ENCODE results near the gene PSMA2. TPM values are rescaled to one million over a fixed set of nuclear protein-coding genes. Genes with fewer than 3 reads are reported as not detected.

The PSMA2 gene
- total RNA-seq, 1 experiment from 2014 or later: 152 TPM

GRCh38 chr7:42925630-42926029, 6.3 kb downstream of the PSMA2 start:
- no peak for DNase-seq (ENCODE audit: low read depth, low spot score)
- RAD21 ChIA-PET (ENCODE audit: low non-redundant PET in 1 of 2, low total read pairs in 2 of 2, uncharacterized antibody in 2 of 2, unreplicated experiment in 2 of 2): no interaction called here
- no peak overlapping the region for H2AFZ ChIP-seq (ENCODE audit: low read depth, low read length, poor library complexity, severe bottlenecking)
- no TSS peak for BruUV-seq (replicated peaks)
- no peaks in the 10 kb centered on the region for H3K9me3 ChIP-seq (ENCODE audit: control insufficient read depth in 1 of 2, insufficient read depth in 1 of 2, low read depth in 1 of 2, low read length in 2 of 2)
- H3K4me1 ChIP-seq (ENCODE audit: control insufficient read depth in 1 of 2, insufficient read depth in 2 of 2, low read length in 2 of 2): peaks cover 0 to 14% of the 10 kb centered on the region in 2 experiments; a peak in 1 of 4 replicates
- peaks cover 51 to 63% of the 10 kb centered on the region in 2 experiments for H3K36me3 ChIP-seq (ENCODE audit: control insufficient read depth in 1 of 2, insufficient read depth in 2 of 2, low read length in 2 of 2)
- H3K4me3 ChIP-seq (replicated peaks in 1 of 2; ENCODE audit: low read depth in 1 of 2, low read length in 2 of 2): no peak overlapping the region
- H3K79me2 ChIP-seq (ENCODE audit: insufficient read depth, low read length): peaks cover 93% of the 10 kb centered on the region
- POLR2A ChIA-PET: no interaction called here
- H3K9ac ChIP-seq (ENCODE audit: low read length): no peak overlapping the region
- H3K27me3 ChIP-seq (ENCODE audit: insufficient read depth, low read length): no peaks in the 10 kb centered on the region
- no peaks in the 10 kb centered on the region for H3K9me2 ChIP-seq (ENCODE audit: insufficient read depth)
- H3K27ac ChIP-seq (ENCODE audit: low read depth, low read length): no peak overlapping the region
- H3K4me2 ChIP-seq (ENCODE audit: low read length): no peak overlapping the region
- CTCF ChIA-PET: no interaction called here
- intact Hi-C loops (cut with micrococcal nuclease): no loop called here
- TF ChIP-seq CBX3 (IDR thresholded peaks at IDR 0.05; ENCODE audit: low read depth) (no peak), ATF3 (IDR thresholded peaks at IDR 0.05) (no peak), RAD21 (IDR thresholded peaks at IDR 0.05; ENCODE audit: low read depth) (no peak)
- TF ChIP-seq, protein P1, sequence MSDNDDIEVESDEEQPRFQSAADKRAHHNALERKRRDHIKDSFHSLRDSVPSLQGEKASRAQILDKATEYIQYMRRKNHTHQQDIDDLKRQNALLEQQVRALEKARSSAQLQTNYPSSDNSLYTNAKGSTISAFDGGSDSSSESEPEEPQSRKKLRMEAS (IDR thresholded peaks at IDR 0.05): no peak
- no peak for ATAC-seq
- H4K20me1 ChIP-seq (ENCODE audit: insufficient read depth): peaks cover 26% of the 10 kb centered on the region

DNA sequence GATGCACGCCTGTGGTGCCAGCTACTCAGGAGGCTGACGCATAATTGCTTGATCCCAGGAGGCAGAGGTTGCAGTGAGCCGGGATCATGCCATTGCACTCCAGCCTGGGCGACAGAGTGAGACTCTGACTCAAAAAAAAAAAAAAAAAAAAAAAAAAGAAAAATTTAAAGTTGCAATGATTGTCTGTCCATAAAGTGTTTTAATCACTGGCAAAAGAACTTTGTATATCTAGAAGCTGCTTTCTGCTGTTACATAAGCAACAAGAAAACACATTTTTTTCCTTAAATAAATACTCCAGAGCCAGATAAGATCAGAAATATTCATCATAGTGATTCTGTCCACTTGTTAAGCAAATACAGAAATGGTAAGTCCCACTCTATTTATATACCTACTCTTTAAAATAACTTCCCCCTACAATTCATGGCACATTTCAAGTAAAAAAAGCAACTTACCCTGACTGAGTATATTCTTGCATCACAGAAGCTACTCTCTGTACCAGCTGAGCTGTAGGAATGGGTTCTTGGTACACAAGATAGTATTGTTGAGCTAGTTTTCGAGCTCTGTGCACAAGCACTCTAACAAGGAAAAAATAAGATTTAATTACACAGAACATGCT, 7.6 kb downstream of the PSMA2 start:
- peaks cover 0 to 4% of the 10 kb centered on the region in 2 experiments; a peak in 1 of 4 replicates for H3K4me1 ChIP-seq (ENCODE audit: control insufficient read depth in 1 of 2, insufficient read depth in 2 of 2, low read length in 2 of 2)
- H3K27me3 ChIP-seq (ENCODE audit: insufficient read depth, low read length): no peaks in the 10 kb centered on the region
- no TSS peak for BruUV-seq (replicated peaks)
- H4K20me1 ChIP-seq (ENCODE audit: insufficient read depth): peaks cover 26% of the 10 kb centered on the region
- no peak overlapping the region for H3K4me2 ChIP-seq (ENCODE audit: low read length)
- H3K4me3 ChIP-seq (replicated peaks in 1 of 2; ENCODE audit: low read depth in 1 of 2, low read length in 2 of 2): no peak overlapping the region
- DNase-seq (ENCODE audit: low read depth, low spot score) (no peak), ATAC-seq (no peak)
- H3K27ac ChIP-seq (ENCODE audit: low read depth, low read length): no peak overlapping the region
- H3K36me3 ChIP-seq (ENCODE audit: control insufficient read depth in 1 of 2, insufficient read depth in 2 of 2, low read length in 2 of 2): peaks cover 61 to 75% of the 10 kb centered on the region in 2 experiments
- no peak overlapping the region for H3K9ac ChIP-seq (ENCODE audit: low read length)
- peaks cover 80% of the 10 kb centered on the region for H3K79me2 ChIP-seq (ENCODE audit: insufficient read depth, low read length)
- no peaks in the 10 kb centered on the region for H3K9me2 ChIP-seq (ENCODE audit: insufficient read depth)
- H2AFZ ChIP-seq (ENCODE audit: low read depth, low read length, poor library complexity, severe bottlenecking): no peak overlapping the region
- ChIA-PET POLR2A (interaction anchor here (0.6 to 1.3 kb wide), 2 partner anchors 8 to 9 kb away, joined by 3 to 5 read pairs; partner anchors contain the start of genes MRPL32 and PSMA2), RAD21 (ENCODE audit: low non-redundant PET in 1 of 2, low total read pairs in 2 of 2, uncharacterized antibody in 2 of 2, unreplicated experiment in 2 of 2) (no interaction called here), CTCF (interaction anchor here (0.7 kb wide), 1 partner anchor 795 kb away, joined by 3 read pairs; no protein-coding TSS in a partner anchor)
- intact Hi-C loops (cut with micrococcal nuclease): no loop called here
- H3K9me3 ChIP-seq (ENCODE audit: control insufficient read depth in 1 of 2, insufficient read depth in 1 of 2, low read depth in 1 of 2, low read length in 2 of 2): no peaks in the 10 kb centered on the region
- TF ChIP-seq FOSL1 (IDR thresholded peaks at IDR 0.05; ENCODE audit: low read depth) (no peak), ZNF274 (IDR thresholded peaks at IDR 0.05; ENCODE audit: low read depth, low read length) (no peak), JUND (IDR thresholded peaks at IDR 0.05) (no peak), YY1 (IDR thresholded peaks at IDR 0.05; ENCODE audit: extremely low read depth, insufficient replicate concordance, low read depth, low read length) (no peak), SP1 (IDR thresholded peaks at IDR 0.05; ENCODE audit: low read depth) (no peak), POLR2A (IDR thresholded peaks at IDR 0.05; ENCODE audit: borderline replicate concordance, extremely low read depth, insufficient read depth, insufficient read length) (no peak), RAD21 (IDR thresholded peaks at IDR 0.05; ENCODE audit: low read depth) (no peak), REST (IDR thresholded peaks at IDR 0.05; ENCODE audit: low read depth) (no peak), EGR1 (IDR thresholded peaks at IDR 0.05; ENCODE audit: low read depth) (no peak), CBX3 (IDR thresholded peaks at IDR 0.05; ENCODE audit: low read depth) (no peak), TCF7L2 (IDR thresholded peaks at IDR 0.05; ENCODE audit: borderline replicate concordance, extremely low read depth, insufficient read depth, insufficient read length) (no peak)
- TF ChIP-seq, protein P1 (IDR thresholded peaks at IDR 0.05): no peak
